Esophagus mucosa (tissue), 1 donor: Measurements from ENCODE around the gene ENHO. TPM values are rescaled to one million over a fixed set of nuclear protein-coding genes. Genes with fewer than 3 reads are reported as not detected.
"Not testable (repeated sequence)": the region's sequence is repeated elsewhere in the genome, so short reads cannot be mapped to it uniquely, and the experiment has no call there.

Source experiments
- ATAC-seq: fragments of 200-7000 bp; cut with Tn5 transposase; one replicate; pipeline ENCODE4 v1.9.1; 2020
- total RNA-seq: library from RNA; stranded (reverse); gene quantifications from one replicate; pipeline ENCODE4 v1.2.4, GENCODE V29; 2023
- donor health status: DM: yes; HTN: yes; CAD: no.

ENHO gene
- total RNA-seq, 1 donor from 2014 or later: 0.24 TPM

GRCh38 chr9:34555500-34555899 is 32.7 kb upstream of the ENHO start:
- no peak for ATAC-seq

GRCh38 chr9:34555002-34555348 is 32.2 kb upstream of the ENHO start:
- no peak for ATAC-seq

GRCh38 chr9:34554211-34555001 is 31.6 kb upstream of the ENHO start:
- no peak for ATAC-seq

GRCh38 chr9:34553511-34554021 is 30.8 kb upstream of the ENHO start:
- ATAC-seq: no peak

GRCh38 chr9:34552986-34553385 is 30.2 kb upstream of the ENHO start:
- no peak for ATAC-seq

- no peak for ATAC-seq
Observed at GRCh38 chr9:34552606-34552981, 29.8 kb upstream of the ENHO start.

GRCh38 chr9:34551751-34552605 is 29.2 kb upstream of the ENHO start:
- ATAC-seq: no peak

- ATAC-seq: no peak
Observed at GRCh38 chr9:34550681-34551270, 28.0 kb upstream of the ENHO start.

GRCh38 chr9:34550016-34550680 is 27.4 kb upstream of the ENHO start:
- no peak for ATAC-seq

- ATAC-seq: no peak
Observed at GRCh38 chr9:34549407-34549732, 26.6 kb upstream of the ENHO start.

GRCh38 chr9:34547960-34548611 is 25.3 kb upstream of the ENHO start:
- peak; percentile 64 for ATAC-seq

GRCh38 chr9:34546834-34547827 is 24.3 kb upstream of the ENHO start:
- ATAC-seq: peak; percentile 69

- ATAC-seq: no peak
Observed at GRCh38 chr9:34546102-34546833, 23.5 kb upstream of the ENHO start.

- no peak for ATAC-seq
Observed at GRCh38 chr9:34545497-34545896, 22.7 kb upstream of the ENHO start.

GRCh38 chr9:34544035-34544434 is 21.2 kb upstream of the ENHO start:
- no peak for ATAC-seq

GRCh38 chr9:34541540-34541939 is 18.8 kb upstream of the ENHO start:
- ATAC-seq: no peak

- peak; percentile 64 for ATAC-seq
Observed at GRCh38 chr9:34540827-34541226, 18.0 kb upstream of the ENHO start.

GRCh38 chr9:34536685-34537084 is 13.9 kb upstream of the ENHO start:
- no peak for ATAC-seq

- ATAC-seq: not testable (repeated sequence)
Observed at GRCh38 chr9:34532041-34532440, 9.3 kb upstream of the ENHO start.

- no peak for ATAC-seq
Observed at GRCh38 chr9:34526026-34526425, 3.2 kb upstream of the ENHO start.
